Measurements from ENCODE around the gene TCF12.

TCF12 gene

GRCh38 chr15:57223345-57223744, 304.9 kb downstream of the TCF12 start:
- no peak for DNase-seq

DNA sequence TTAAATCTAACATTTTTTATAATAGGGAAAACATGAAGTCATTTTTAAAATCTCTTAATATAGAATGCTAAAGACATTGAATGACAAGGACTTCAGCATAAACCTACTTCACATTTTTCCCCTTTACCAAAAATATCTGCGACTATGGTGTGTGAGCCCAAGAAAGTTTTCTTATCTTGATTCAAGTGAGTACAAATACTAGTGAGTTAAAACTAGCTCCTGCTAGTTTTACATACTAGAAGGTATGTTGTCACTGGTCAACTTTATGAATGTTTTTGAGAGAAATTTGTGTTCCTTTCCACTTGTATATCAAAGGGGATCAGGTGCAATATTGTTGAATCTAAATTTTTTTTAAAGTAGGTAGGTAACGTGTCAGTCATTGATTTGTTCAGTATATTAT, 305.4 kb downstream of the TCF12 start:
- no peak for DNase-seq

GRCh38 chr15:57224664-57225063, 306.2 kb downstream of the TCF12 start:
- DNase-seq: no peak

DNA sequence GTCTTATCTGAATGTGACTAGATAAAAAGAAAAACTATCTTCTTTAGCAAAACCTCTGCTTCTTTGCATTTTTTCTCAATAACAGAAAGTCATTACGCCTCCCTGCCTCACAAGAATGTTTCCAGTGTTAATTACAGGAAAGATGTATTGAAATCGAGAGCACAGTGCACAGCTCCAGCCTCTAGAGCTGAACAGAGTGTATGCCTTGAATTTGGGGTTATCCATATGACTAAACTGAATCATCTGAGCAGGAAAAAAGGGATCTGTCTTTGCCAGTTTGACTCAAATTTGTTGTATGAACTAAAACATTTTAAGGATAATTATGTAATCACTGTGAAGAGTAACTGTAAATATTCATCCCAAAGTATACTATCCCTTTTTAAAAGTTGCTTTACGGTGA, 308.7 kb downstream of the TCF12 start:
- DNase-seq: no peak

DNA sequence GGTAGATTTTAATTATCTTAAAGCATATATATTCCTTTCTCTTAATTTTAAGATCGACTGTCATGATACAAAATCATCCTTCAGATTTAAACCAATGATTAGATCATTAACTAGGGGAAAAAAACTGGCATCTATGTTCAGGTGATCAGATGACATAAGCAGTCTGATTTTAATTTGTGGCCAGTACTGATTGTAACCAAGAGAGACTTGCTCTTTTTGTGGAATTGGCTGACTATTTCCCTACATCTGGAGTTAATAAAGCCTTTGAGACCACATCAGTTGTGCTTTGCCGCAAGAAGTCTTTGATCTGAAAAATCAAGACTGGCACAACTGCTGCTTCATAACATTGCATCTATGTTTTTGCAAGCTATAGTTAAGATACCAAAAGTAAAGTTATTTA, 309.5 kb downstream of the TCF12 start:
- no peak for DNase-seq

DNA sequence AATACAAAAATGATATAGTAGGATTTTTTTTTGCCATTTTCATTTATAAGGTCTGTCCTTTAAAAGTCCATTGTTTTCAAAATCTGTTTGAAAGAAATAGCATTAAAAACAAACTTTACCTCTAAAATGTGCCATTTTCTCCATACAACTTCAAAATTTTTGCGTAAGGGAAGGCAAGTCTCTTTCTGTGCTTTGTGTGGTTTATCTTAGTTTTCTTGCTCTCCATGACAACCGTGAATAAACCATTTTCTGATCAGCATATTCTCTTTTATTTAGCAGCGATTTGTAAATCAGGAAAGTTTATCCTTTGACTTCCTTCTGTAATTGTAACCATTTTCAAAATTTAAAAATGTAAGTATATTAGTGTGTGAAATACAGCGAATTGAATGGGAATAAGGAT, 310.0 kb downstream of the TCF12 start:
- no peak for DNase-seq

GRCh38 chr15:57229051-57229450, 310.6 kb downstream of the TCF12 start:
- DNase-seq: no peak

DNA sequence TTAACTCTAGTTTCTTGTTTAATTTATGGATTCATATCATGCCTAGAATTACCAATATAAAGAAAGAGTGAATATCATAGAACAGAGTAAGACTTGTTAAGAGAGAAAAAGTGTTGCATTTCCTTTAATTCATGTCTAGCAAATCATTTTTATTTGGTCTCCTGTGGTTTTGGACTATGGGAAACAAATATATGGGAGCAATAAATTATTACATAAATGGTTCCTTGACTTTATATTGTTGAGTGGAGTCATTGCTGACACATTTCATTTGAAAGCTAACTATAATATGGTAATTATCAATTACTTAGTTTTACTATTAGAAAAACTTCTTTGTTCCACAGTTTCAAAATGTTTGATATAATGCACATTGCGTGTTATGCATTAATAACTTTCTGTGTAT, 313.1 kb downstream of the TCF12 start:
- DNase-seq: no peak

- no peak for DNase-seq
These were observed 315.7 kb downstream of the TCF12 start for GRCh38 chr15:57234156-57234555.

DNA sequence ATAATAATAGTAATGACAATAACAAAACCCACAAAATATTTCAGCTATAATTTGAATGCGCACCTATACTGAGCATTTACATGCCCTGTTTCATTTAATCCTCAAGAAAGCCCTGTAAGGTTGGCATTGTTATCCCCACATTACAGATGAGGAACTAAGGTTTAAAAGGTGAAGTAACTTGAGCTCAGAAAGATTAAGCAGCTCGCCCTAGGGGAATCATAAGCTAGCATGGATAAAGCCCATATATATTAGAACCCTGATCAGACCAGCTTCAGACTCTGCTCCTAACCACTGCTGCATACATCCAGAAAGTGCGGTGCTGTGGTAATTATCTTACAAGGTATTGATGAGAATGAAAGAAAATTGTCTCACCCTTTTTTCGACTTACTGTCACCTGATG, 316.7 kb downstream of the TCF12 start:
- no peak for DNase-seq

- no peak for DNase-seq
These were observed 317.4 kb downstream of the TCF12 start for GRCh38 chr15:57235873-57236272.

DNA sequence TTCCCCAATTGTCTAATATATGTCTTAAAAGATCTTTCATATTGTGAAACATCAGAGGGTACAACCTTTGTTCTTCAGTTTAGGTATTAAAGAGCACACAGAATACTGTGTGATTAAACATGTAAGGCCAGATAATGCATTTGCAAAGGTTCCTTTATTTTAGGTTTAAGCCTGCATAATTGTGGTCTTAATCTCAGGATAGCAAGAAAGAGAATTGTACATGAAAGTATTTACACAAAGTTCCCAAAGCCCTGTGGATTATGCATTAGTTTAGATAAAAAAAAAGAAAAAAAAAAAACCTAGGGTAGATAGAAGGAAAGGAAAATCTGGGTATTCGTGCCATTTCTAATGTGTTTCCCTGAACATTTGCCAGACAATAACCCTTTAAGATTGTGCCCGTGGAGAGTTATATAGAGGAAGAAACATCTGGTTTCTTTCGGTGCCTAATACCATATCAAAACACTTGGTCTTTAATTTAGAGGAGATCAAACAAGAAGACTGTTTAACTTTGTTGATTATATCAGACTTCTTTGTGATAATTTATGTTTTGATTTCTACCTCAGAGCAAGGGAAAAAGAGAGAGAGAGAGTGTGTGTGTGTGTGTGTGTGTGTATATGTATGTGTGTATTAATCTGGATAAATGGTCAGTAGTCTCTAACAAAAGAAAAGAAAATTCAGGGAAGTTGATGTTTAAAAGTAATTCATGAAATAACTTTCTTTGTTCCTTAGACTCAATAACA, 318.3 kb downstream of the TCF12 start:
- DNase-seq: no peak

DNA sequence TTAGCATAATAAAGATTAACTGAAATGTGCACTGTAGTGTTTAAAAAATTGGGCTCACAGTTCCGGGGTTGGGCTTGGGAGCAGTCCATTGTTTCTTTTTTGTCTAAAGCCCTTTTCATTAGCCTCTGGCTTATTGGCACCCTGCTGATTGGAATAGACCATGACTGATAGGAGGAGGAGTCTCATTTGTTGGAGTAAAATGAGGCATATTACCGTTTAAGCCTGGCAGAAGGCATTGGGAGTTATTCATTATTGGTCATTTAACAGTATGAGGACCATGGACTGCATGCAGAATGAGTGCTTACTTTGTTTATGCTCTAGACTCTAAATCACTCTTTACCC, 318.8 kb downstream of the TCF12 start:
- no peak for DNase-seq

- no peak for DNase-seq
These were observed 319.2 kb downstream of the TCF12 start for GRCh38 chr15:57237676-57238075.

DNA sequence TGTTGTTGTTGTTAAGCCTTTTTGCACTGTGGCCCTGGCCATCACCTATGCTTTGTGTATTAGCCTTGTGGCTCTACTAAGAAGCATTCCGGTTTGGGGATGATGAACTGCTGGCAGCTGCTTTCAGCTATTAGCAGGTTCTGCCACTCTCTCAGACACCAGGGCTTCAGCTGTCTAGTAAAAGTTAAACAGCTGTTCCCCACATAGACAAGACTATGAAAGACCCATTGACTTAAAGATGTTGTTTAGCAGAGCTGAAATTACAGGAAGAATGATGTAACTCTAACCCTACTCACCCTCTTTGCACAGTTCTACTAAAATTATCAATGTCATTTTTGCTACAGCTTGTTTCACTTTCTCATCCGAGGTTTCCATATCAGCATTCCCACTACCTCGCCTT, 326.7 kb downstream of the TCF12 start:
- no peak for DNase-seq

DNA sequence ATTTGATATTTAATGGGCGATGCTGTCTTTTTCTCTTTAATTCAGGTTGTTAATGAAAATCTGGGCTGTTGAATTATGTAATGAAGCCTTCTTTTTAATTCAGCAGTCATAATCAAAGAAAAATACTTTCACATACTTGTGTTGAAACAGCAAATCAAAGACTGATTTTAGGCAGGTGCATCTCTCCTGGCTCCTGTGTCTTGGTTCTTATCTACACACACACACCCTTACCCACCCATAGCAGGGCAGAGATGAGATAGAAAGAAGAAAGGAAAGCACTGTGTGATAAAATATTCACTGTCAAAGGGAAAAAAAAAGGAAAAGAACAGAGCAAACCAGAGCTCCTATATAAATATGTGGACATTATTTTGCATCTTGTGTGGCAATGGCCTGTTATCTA, 327.3 kb downstream of the TCF12 start:
- no peak for DNase-seq

DNA sequence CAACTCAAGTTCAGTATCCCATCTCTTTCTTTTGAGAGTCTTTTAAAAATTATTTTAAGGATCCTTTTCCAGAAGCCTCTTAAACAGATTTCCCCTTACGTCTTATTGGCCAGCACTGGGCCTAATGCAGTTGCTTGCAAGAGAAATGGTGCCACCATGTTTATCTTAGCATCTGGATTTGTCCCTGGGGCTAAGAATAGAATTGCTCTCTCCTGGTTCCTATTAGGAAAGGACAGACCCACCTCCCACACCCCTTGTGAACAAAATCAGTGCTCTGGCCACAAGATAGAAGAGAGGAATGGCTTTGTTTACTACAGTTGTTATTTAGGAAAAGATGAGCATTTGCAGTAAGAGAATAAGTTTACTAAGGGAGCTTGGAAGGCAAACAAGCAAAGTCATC, 329.6 kb downstream of the TCF12 start:
- no peak for DNase-seq

DNA sequence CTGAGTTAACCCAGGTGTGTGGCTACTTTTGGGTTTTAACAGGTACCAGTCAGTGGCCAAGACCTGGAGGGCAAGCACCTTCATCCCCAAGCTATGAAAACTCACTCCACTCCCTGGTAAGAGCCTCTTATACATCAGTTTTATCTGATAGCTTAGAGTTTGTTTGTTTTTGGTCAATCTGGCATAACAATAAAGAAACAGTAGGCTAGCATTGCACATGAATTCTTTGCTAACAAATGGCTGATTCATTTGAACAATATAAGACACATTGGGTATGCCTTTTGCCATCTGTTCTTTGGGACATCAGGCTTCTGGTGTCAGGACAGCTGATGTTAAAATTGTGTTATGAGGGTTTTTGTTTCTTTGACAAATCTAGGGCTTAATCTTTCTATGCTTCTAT, 332.9 kb downstream of the TCF12 start:
- no peak for DNase-seq

DNA sequence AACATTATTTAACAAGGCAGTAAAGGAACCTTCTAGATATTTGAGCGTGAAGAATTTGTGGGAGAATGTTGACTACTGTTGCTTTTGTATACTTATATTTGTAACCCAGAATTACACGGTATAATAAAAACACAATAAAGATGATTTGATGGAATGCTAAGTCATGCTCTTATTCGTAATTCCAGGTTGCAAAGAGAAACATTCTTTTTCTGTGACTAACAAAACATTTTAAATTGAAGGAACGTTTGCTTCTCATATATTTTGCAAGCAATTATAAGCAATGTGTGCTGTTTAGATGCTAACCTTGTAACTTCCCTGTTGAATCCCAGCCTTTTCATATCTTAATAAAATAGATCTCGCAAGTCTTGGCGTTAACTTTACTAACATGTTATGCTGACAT, 333.5 kb downstream of the TCF12 start:
- DNase-seq: no peak

DNA sequence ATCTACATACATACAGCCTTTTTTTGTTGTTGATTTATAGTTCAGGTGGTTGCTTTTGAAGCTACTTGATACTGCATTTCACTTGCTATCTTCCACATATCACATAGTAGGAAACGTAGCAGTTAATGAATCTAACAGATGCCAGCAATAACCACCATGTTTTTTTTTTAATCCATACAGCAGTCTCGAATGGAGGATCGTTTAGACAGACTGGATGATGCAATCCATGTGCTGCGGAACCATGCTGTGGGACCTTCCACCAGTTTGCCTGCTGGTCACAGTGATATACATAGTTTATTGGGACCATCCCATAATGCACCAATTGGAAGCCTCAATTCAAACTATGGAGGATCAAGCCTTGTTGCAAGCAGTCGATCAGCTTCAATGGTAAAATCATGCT, 334.6 kb downstream of the TCF12 start:
- DNase-seq: no peak

DNA sequence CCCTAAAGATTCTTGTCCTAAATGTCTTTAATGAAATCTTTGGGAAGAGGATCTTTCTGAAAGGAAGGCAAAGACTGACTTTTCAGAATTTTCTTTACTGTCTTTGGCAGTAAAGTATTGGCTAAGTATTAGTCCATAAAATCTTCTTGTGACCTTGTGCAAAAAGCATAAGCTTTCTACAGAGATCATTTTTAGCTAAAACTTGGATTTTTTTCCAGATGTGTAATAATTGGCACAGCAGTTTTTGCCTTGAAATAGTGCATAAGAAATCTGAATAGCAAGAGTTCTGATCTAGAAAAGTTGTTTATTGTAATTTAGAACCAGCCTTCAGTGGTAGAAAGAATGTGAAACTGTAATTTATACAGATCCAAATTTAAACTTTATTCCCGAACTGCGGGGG, 335.1 kb downstream of the TCF12 start:
- DNase-seq: no peak

- DNase-seq: no peak
These were observed 337.4 kb downstream of the TCF12 start for GRCh38 chr15:57255751-57256341.

- DNase-seq: no peak
These were observed 338.5 kb downstream of the TCF12 start for GRCh38 chr15:57256939-57257338.

DNA sequence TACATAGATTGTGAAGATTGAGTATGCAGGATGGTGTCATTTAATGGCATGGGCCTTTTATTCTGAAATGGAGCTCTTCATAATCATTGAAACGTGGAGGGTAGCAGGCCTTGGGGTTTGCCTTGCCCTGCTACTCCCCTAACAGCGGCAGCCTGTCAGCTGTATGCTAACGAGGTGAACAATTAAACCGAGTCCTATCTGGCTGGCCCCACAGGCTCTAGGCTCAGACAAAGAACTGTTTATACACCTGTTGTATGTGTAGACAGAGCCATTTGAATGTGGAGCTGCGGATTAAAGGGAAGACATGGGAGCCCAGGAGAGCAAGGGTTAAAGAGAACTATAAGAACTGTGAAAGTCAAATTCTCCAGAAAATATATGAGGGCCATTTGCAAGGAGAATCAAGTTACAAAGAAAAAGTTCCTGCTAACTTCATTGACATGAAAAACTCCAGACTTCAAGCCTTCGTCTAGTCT, 341.2 kb downstream of the TCF12 start:
- DNase-seq: no peak

GRCh38 chr15:57263520-57263919, 345.1 kb downstream of the TCF12 start:
- DNase-seq: no peak
